Ramos (cell line): ENCODE measurements around the gene EFNA3.

Experiments
- in situ Hi-C: fragments of 300-500 bp; cut with MboI; formaldehyde crosslinking; loops from one replicate; pipeline ENCODE4 v1.14.3; 2022; ENCODE audit warnings: low sequenced_read_pairs; ENCODE audit not compliant: unreplicated experiment

Gene EFNA3, protein sequence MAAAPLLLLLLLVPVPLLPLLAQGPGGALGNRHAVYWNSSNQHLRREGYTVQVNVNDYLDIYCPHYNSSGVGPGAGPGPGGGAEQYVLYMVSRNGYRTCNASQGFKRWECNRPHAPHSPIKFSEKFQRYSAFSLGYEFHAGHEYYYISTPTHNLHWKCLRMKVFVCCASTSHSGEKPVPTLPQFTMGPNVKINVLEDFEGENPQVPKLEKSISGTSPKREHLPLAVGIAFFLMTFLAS

GRCh38 chr1:155078469-155079209 lies at the start of gene EFNA3:
EFNA3 (plus strand) TSS chr1:155078837; CDS start chr1:155078942, 105 bp downstream.
- in situ Hi-C loops: no loop called here

DNA sequence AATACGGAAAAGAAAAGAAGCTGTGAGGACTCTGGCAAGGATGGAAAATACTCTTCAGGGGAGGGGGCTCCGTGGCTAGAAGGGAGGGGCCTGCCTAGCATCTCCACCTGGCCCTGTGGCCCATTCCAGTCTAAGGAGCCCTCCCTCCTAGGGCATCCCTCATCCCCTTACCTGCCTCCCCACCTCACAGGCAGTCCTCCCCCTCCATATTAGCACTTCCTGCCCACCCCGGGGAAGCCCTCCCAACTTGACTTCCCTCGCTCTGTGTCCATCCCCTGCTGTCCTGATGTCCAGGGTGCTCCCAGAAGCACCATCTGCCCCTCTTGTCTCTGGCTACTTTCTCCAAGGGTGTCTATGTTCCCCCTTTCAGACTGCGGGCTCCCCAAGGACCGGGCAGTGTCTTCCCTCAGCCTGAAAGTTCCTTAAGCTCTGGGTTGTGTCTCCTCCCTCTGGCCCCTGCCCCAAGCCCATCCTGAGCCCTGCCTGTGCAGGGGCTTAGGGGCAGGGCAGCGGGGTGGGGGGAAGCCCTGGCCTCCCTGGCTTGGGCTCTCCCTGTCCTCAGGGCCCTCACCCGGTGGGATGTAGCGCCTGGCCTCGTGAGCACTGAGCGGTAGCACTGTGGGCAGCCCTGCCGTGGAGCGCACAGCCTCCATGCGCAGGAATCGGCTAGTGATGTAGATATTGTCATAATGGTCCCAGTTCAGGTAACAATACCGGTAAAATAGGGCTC lies 49.0 kb upstream of the EFNA3 start:
- in situ Hi-C loops: no loop called here

- in situ Hi-C loops: no loop called here
Observed at GRCh38 chr1:155030243-155030795, 48.3 kb upstream of the EFNA3 start.

DNA sequence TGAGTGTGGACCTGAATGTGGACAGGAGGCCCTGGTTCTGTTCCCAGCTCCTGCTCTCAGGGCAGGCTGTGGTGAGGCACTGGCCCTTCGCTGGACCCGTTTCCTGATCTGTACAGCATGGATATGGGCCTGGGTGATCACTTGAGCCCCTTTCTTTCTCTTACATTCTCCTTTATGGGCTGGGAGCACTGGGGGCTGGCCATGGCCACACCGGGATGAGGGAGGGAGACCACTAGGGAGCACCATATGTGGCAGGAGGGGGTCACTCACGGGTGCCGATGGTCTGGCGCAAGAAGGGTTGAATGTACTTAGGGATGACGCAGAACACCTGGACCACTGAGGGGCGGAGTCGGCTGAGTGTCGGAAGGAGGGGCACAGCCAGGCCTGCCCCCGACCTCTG lies 47.7 kb upstream of the EFNA3 start:
- in situ Hi-C loops: no loop called here

- in situ Hi-C loops: no loop called here
Observed at GRCh38 chr1:155032886-155033285, 45.8 kb upstream of the EFNA3 start.

DNA sequence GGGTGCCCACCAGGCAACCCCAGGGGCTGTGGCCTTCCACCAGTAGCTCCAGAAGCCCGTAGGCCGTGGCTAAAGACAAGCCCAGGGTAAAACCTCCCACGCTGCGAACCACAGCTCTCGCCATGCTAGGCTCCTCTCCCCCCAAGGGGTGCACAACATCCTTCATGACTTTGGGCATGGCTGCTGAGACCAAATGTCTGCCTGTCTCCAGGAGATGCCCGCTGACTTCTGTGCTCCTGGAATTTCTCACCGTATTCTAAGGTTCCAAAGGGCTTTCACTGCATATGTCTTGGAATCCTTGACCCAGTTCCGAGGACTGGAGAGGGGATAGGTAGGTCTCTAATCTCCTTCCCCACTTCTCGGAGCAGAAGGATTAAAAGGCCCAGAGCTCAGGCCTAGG lies 45.1 kb upstream of the EFNA3 start, which contains the start of the genes DCST1 and DCST2:
Gene DCST1, plus strand, starts transcription at position 301 of the 400 bp plus-strand sequence. CDS start 213 bp downstream, outside the sequence.
Gene DCST2, minus strand, starts transcription at position 258 of the 400 bp plus-strand sequence. Its CDS starts 80 bp downstream, at position 178.
- in situ Hi-C loops: no loop called here

- in situ Hi-C loops: no loop called here
Observed at GRCh38 chr1:155034318-155035208, 44.1 kb upstream of the EFNA3 start.

GRCh38 chr1:155035936-155036335 lies 42.7 kb upstream of the EFNA3 start:
- in situ Hi-C loops: no loop called here

DNA sequence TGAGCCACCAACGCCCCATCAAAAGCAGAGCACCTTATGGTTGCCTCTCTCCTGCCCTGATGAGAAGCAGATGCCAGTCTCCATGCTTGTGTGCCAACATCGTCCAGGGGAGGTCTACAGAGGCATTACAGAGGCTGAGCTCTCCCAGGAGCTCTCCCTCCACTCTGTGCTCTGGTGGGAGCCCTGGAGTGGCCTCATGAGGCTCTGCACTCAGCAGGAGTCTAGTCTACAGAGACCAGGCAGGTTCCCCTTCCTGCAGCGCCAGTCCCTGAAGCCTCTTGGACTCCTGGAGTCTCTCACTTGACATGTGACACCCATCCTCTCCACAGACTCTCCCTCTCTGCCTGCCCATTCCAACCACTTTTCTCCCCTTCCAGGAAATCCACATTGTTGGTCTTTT lies 41.6 kb upstream of the EFNA3 start:
- in situ Hi-C loops: no loop called here

DNA sequence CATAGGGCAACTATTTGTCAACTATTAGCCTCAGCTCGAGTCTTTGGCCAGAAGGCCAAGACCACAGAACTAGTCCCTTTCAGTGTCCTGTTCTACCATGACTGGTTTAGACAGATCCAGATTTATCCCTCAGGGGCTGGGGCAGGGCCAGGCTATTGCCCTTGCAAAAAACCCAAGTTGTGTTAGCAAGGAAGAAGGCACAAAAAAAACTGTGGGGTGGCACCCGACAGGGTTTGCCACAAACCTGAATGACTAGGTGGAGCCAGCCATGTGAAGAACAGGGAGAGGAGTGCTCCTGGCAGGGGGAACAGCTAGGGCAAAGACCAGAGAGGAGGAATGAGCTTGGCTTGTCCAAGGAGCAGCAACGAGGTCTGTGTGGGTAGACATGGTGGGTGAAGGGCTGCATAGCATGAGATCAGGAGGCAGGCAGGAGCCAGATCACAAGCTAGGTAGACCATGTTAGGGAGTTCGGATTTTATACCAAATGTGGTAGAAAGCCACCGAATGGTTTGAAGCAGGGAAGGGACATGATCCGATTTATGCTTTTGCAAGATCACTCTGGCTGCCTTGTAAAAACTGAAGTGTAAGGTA lies 40.7 kb upstream of the EFNA3 start:
- in situ Hi-C loops: no loop called here

DNA sequence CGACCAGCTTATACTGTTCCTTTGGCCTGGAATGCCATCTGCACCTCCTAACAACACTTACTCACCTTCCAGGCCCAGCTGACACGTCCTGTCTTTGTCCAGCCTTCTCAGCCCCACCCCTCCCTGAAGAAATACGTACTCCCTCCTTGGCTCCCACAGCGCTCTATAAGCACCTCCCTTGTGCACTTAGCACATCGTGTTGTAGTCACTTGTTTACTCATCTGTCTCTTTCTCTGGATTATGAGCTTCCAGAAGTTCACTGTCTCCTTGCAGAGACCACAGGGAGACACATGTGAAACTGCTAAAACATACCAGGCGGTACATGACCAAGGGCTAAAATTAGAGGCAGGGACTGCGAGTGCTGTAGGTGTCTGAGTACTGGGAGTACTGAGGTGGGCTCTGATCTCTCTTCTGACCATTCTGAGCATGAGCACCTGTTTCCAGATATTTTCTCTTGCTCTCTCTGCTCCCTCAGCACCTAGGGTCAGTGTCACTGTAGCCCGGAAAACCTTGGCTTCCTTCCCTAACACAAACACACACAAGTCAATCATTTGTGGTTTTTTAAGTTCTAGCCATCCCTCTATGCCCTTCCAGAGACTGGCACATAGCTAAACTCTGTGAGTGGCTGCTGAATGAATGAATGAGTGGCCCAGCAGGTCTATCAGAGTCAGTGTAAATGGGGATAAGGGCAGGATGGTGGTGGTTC lies 39.9 kb upstream of the EFNA3 start:
- in situ Hi-C loops: no loop called here

DNA sequence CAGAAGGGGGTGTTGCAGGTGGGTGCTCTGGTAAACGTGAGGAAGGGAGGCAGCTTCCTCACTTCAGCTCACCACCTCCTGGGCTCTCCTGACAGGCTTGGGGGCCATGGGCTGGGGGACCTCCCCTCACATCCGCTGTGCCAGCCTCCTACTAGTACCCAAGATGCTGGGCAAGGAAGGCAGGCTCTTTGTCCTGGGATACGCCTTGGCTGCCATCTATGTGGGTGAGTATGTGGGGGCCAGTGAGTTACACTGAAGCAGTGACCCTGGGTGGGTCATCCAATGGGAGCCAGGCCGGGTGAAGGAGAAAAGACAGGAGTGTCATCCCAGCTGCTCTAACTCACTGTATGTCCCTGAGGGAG lies 39.3 kb upstream of the EFNA3 start:
- in situ Hi-C loops: no loop called here

DNA sequence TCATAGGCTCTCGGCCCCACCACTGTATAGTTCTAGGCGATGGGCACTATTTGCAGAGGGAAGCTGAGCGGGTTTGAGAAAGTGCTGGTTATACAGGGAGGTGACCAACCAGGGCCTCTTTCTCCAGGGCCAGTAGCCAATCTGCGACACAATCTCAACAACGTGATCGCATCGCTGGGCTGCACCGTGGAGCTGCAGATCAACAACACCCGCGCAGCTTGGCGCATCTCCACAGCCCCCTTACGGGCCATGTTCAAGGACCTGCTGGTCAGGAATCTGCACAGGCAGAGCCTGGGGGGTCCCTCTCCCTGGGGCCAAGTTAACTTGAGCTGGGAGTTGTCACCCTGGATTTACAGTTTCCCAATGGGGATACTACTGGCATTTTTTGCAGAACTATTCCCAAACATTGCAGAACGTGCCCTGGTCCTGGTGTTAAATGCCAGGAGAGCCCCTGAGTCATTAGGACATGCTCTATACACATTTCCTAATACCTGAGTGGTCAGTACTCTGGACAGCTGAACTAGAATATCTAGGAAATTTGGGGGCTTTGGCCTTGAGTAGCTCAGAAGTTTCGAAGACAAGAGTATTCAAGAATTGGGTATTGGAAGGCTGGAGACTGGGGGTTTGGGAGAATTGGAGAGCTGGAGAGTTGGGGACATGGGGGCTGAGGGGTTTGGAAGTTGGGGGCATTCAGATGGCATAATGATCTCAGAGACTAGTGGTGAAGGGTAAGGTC lies 38.1 kb upstream of the EFNA3 start:
- in situ Hi-C loops: no loop called here

GRCh38 chr1:155042789-155043188 lies 35.8 kb upstream of the EFNA3 start:
- in situ Hi-C loops: no loop called here

- in situ Hi-C loops: no loop called here
Observed at GRCh38 chr1:155043301-155043702, 35.3 kb upstream of the EFNA3 start.

DNA sequence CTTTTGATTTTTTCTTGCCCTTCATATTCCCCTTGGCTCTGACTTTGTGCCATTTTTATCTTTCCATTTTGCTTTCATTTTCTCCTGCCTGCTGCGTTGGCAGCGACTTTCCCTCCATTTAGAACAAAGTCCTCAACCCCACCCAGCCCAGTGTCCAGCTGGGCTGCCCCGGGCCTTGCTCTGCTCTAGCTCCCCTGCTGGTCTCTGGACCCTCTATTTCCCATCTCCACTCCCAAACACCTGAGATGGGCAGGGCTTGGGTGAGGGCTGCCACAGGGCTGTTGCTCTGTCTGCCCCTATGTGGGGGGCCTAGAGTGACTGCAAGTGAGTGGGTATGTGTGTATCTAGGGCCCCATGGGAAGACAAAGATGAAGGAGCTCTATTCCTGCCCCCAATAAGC lies 34.8 kb upstream of the EFNA3 start:
- in situ Hi-C loops: no loop called here

GRCh38 chr1:155044365-155044764 lies 34.3 kb upstream of the EFNA3 start:
- in situ Hi-C loops: no loop called here
